Adrenal gland (tissue), 5 donors: ENCODE results near the gene FAN1.

Source experiments
- CTCF ChIP-seq, 6 experiments: fragments of 450-650 bp in 4 of 6; fragments of 200-600 bp in 2 of 6; sonication (generic) in 1 of 6; IDR thresholded peaks; 1 replicate in 5 of 6; 2 replicates in 1 of 6; pipeline versions ENCODE4 v1.5.1 to v1.8.0; 2016 to 2021; ENCODE audit warnings: antibody characterized with exemption in 6 of 6, mild to moderate bottlenecking in 2 of 6, moderate library complexity in 1 of 6
- POLR2A ChIP-seq, 2 donors: fragments of 450-650 bp; IDR thresholded peaks; one replicate each; pipeline ENCODE4 v1.6.1; 2017; ENCODE audit warnings: antibody characterized with exemption in 2 of 2, mild to moderate bottlenecking in 2 of 2, moderate library complexity in 1 of 2
- donor health status: DM: no; HTN: no; CAD: no.

GRCh38 chr15:30924353-30924752 is 20.6 kb downstream of the FAN1 start:
- TF ChIP-seq CTCF (IDR thresholded peaks at IDR 0.05) (no peak), POLR2A (IDR thresholded peaks at IDR 0.05) (no peak)
